Measurements from ENCODE around the gene CTRB1. TPM values are rescaled to one million over a fixed set of nuclear protein-coding genes. Genes with fewer than 3 reads are reported as not detected.

The CTRB1 gene
- not detected for total RNA-seq

DNA sequence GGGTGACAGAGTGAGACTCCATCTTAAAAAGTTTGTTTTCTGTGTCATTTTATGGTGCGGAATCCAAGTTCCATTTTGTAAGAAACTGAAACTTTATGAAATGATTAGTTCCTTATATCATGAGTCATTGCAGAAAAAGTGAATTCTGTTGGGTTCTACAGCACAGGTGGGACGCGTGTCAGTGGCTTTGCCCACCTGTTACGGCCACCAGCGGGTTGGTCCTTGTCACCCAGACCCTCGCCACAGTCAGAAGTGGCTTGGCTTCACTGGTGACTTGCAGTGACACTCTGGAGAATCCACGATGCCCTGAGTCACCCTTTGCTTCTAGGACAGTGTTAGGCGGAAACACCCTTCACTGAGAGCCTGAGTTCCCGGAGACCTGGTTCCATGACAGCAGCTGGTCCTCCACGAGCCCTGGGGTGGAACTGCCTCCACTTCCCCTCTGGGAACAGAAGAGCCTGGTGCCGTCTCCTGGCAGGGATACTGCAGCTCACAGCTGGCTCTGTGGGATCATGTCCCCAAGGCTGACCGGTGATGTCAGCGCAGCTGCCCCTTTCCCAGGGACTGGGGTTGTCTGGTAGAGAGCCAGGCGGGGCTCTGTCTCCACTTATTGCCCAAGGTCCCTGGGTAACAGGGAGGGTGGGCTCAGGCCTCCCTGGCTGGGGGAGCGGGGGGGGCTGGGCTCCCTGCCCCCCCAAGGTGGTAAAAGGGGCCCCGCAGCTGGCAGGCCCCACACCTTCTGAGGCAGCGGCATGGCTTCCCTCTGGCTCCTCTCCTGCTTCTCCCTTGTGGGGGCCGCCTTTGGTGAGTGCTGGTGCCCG is at the start of gene CTRB1:
Gene CTRB1, plus strand, starts transcription at position 733 of the 821 bp plus-strand sequence. Its CDS starts 20 bp downstream, at position 753.
- Mint-ChIP-seq H3K27ac (peak within 1 kb of the TSS; percentile 69 to 89), H3K9me3 (no peaks in the 10 kb centered on the region), H3K36me3 (no peaks in the 10 kb centered on the region)
- no peak for DNase-seq (ENCODE audit: low spot score in 2 of 2)
- peak; percentile 22 to 77 for ATAC-seq

DNA sequence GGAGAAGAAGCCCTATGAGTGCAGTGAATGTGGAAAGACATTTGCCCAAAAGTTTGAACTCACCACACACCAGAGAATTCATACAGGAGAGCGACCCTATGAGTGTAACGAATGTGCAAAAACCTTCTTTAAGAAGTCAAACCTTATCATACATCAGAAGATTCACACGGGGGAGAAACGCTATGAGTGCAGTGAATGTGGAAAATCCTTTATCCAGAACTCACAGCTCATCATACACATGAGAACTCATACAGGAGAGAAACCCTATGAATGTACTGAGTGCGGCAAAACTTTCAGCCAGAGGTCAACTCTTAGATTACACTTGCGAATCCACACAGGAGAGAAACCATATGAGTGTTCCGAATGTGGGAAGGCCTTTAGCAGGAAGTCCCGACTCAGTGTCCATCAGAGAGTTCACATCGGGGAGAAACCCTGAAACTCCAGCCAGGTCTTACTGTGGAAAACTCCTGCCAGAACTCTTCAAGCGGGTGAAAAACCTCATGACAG is 48.8 kb upstream of the CTRB1 start:
- Mint-ChIP-seq H3K36me3 (peaks cover 88 to 94% of the 10 kb centered on the region in 2 donors), H3K9me3 (peaks cover 40 to 50% of the 10 kb centered on the region in 2 donors), H3K27ac (no peak overlapping the region)
- ATAC-seq (no peak), DNase-seq (ENCODE audit: low spot score in 2 of 2) (no peak)

DNA sequence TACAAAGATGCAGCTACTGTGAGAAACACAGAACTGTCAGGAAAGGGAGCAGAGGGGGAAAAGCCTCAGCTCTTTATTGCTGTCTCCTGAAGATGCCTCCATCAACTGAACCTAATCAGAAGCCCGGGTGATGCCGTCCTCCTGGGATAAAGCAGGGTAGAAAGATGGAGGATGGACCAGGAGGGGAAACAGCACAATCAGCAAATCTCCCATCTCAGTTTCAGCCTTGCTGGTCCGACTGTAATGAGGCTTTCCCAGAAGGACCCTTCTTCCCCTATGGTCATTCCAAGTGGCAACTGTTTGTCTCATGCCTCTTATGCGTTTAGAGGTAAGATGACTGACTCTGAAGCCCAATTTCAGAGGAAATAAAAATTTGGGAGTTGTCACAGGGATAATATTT is 46.2 kb upstream of the CTRB1 start:
- ATAC-seq (no peak), DNase-seq (ENCODE audit: low spot score in 2 of 2) (no peak)
- Mint-ChIP-seq H3K36me3 (peaks cover 82 to 86% of the 10 kb centered on the region in 2 donors), H3K27ac (no peak overlapping the region), H3K9me3 (peaks cover 52 to 60% of the 10 kb centered on the region in 2 donors)

DNA sequence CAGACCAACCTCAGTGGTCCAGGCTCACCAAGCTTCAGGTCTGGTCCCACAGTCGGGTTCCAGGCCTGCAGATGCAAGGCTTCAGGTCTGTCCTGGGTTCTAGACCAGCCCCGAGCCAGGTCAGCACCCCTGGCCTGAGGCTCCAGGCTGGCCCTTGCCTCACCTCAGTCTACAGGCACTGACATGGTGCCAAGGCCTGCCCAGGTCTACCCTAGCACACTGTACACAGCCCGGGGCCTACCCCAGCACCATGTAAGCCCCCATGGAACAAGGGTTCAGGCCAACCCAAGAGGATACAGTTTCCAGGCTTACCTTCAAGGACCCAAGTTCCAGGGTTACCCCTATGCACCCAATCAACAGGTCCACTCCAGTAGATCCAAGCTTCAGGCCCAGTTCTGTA is 43.7 kb upstream of the CTRB1 start:
- H3K27ac Mint-ChIP-seq = no peak overlapping the region
- peaks cover 35 to 55% of the 10 kb centered on the region in 2 donors for H3K9me3 Mint-ChIP-seq
- no peak for DNase-seq (ENCODE audit: low spot score in 2 of 2)
- no peak for ATAC-seq
- H3K36me3 Mint-ChIP-seq = peaks cover 57 to 61% of the 10 kb centered on the region in 2 donors

GRCh38 chr16:75176926-75177325 is 41.9 kb upstream of the CTRB1 start:
- ATAC-seq (no peak), DNase-seq (ENCODE audit: low spot score in 2 of 2) (no peak)
- Mint-ChIP-seq H3K27ac (no peak overlapping the region), H3K9me3 (peaks cover 33 to 53% of the 10 kb centered on the region in 2 donors), H3K36me3 (peaks cover 41 to 42% of the 10 kb centered on the region in 2 donors)

- ATAC-seq = no peak
- DNase-seq (ENCODE audit: low spot score in 2 of 2) = no peak
- H3K27ac Mint-ChIP-seq = no peak overlapping the region
- H3K9me3 Mint-ChIP-seq = peaks cover 15 to 32% of the 10 kb centered on the region in 2 donors
- peaks cover 19 to 20% of the 10 kb centered on the region in 2 donors for H3K36me3 Mint-ChIP-seq
These were observed 39.6 kb upstream of the CTRB1 start for GRCh38 chr16:75179208-75179607.

DNA sequence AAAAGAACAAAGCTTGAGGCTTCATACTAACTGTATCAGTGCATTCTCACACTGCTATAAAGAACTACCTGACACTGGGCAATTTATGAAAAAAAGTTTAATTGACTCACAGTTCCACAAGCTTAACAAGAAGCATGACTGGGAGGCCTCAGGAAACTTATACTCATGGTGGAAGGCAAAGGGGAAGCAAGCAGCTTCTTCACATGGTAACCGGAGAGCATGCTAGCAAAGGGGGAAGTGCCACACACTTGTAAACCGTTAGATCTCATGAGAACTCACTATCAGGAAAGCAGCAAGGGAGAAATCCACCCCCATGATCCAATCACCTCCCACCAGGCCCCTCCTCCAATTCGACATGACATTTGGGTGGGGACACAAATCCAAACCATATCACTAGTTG is 37.2 kb upstream of the CTRB1 start:
- Mint-ChIP-seq H3K9me3 (peaks cover 4 to 18% of the 10 kb centered on the region in 2 donors), H3K27ac (no peak overlapping the region), H3K36me3 (peaks cover 4 to 5% of the 10 kb centered on the region in 2 donors)
- DNase-seq (ENCODE audit: low spot score in 2 of 2) (no peak), ATAC-seq (no peak)

DNA sequence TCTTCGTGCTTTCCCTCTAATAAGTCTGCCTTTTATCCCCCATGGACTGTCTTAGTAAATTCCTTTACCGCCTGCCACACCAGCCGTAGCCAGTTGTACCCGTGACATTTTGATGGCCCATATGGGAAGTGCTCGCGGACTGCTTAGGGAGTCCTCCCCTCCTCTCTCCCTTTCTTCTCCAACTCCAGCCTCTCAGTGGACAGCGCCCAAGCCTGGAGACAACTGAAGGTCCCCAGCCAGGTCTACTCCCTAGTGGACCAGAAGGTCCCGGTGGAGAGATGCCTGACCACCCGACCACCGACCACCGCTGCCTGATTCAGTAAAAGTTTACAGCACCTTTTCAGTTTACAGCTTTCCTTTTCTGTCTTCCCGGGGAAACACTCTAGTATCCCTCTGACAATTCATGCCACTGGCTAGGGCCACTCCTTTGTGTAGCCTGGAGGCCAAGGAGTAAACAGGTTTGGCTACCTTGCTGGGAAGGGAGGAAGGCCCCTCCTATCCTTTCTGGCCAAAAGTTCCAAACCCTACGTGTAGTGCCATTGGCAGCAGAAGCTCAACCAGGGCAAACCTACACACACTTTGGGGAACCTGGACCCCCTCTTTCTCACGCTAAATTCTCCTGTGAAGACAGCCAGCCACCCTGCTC is 29.8 kb upstream of the CTRB1 start:
- DNase-seq (ENCODE audit: low spot score in 2 of 2) (no peak), ATAC-seq (no peak)
- Mint-ChIP-seq H3K27ac (no peak overlapping the region), H3K36me3 (no peaks in the 10 kb centered on the region), H3K9me3 (no peaks in the 10 kb centered on the region)

DNA sequence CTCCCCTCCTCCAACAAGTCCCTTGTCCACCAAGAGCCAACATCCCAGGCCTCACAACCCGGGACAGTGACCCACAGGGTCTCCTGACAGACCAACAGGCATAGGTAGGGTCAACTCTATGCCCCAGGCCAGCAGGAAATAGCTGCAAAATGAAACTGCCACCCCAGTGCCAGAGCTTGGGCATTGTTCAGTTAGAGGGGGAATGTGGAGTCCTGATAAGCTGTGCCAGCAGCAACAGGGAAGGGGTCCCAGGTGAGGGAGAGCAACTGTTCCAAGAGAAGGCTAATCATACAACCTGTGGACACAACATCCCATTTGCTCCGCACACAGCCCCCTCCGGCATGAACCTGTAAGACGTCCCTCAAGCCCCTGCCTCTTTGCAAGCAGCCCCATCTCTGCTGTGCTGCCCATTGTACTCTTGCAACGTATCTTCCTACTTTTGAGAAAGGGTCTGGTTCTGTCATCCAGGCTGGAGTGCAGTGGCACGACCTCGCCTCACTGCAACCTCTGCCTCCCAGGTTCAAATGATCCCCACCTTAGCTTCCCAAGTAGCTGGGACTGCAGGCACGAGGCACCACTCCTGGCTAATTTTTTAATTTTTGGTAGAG is 29.0 kb upstream of the CTRB1 start:
- ATAC-seq = no peak
- no peaks in the 10 kb centered on the region for H3K9me3 Mint-ChIP-seq
- no peaks in the 10 kb centered on the region for H3K36me3 Mint-ChIP-seq
- DNase-seq (ENCODE audit: low spot score in 2 of 2) = no peak
- no peak overlapping the region for H3K27ac Mint-ChIP-seq

GRCh38 chr16:75192606-75193264 is 26.1 kb upstream of the CTRB1 start:
- no peaks in the 10 kb centered on the region for H3K9me3 Mint-ChIP-seq
- DNase-seq (ENCODE audit: low spot score in 2 of 2) (no peak), ATAC-seq (no peak)
- no peak overlapping the region for H3K27ac Mint-ChIP-seq
- H3K36me3 Mint-ChIP-seq = no peaks in the 10 kb centered on the region

DNA sequence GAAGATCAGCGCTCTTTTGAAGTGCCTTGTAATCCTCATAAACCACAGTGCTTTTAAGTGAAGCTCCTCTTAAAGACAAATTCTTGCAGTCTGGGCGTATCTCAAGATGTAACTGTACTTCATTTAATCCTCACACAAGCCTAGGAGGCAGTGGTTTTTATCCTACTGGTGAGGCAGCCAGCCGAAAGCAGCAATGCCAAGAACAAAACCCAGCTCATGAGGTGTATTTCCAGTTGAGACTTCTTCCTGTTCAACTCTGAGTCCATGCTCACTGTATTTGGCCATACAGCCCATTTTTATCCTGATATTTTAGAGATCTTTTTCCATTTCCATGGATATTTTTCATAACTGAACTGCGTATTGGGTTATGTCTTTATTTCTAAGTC is 25.5 kb upstream of the CTRB1 start:
- Mint-ChIP-seq H3K9me3 (no peaks in the 10 kb centered on the region), H3K36me3 (no peaks in the 10 kb centered on the region), H3K27ac (no peak overlapping the region)
- DNase-seq (ENCODE audit: low spot score in 2 of 2) (no peak), ATAC-seq (no peak)

DNA sequence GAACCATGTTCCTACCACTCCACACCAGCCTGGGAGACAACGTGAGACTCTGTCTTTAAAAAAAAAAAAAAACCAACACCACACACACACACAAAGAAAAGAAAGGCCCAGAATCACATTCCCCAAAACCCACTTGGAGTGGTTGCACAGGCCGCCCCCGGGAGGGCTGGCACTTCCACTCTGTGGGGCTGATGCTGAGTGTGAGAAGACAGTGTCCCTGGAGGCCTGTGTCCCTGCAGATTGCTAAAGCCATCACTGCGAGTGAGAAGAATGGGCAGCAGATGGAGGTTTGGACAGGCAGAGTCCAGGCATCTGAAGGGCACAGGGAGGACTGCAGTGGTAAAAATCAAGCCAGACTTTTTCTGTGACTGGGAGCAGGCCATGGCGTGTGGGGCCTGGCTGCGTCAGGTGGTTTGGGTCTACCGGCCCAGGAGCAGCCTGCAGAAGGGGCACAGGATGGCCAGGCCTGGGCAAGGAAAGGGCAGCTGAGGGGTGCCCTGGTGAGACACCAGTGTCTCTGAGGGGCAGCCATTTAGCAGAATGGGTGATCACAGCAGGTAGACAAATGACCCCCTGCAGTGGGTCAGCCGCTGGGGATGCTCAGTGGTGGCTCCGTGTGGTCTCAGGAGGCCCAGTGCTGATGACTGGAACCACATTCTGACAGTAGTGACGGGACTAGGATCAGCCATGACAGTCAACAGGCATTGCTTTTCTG is 24.9 kb upstream of the CTRB1 start:
- no peaks in the 10 kb centered on the region for H3K36me3 Mint-ChIP-seq
- no peak overlapping the region for H3K27ac Mint-ChIP-seq
- ATAC-seq (no peak), DNase-seq (ENCODE audit: low spot score in 2 of 2) (no peak)
- H3K9me3 Mint-ChIP-seq = no peaks in the 10 kb centered on the region

GRCh38 chr16:75195811-75196790 is 22.7 kb upstream of the CTRB1 start:
- Mint-ChIP-seq H3K36me3 (no peaks in the 10 kb centered on the region), H3K27ac (no peak overlapping the region), H3K9me3 (no peaks in the 10 kb centered on the region)
- ATAC-seq = no peak
- DNase-seq (ENCODE audit: low spot score in 2 of 2) = peak in 1 of 2 donors; percentile 37

- DNase-seq (ENCODE audit: low spot score in 2 of 2) (peak in 1 of 2 donors; percentile 53), ATAC-seq (no peak)
- Mint-ChIP-seq H3K36me3 (no peaks in the 10 kb centered on the region), H3K27ac (no peak overlapping the region), H3K9me3 (no peaks in the 10 kb centered on the region)
These were observed 22.0 kb upstream of the CTRB1 start for GRCh38 chr16:75196836-75197235.

- no peak overlapping the region for H3K27ac Mint-ChIP-seq
- H3K9me3 Mint-ChIP-seq = no peaks in the 10 kb centered on the region
- ATAC-seq = no peak
- no peaks in the 10 kb centered on the region for H3K36me3 Mint-ChIP-seq
- DNase-seq (ENCODE audit: low spot score in 2 of 2) = peak in 1 of 2 donors; percentile 3
These were observed 21.2 kb upstream of the CTRB1 start for GRCh38 chr16:75197522-75198134.

All from activated naive CD4-positive, alpha-beta T cell treated with anti-CD3 and anti-CD28 coated beads, Interleukin-2, amount 50 U/mL, for 72 hours (primary cell).